Measurements from ENCODE around the gene DYNC2H1. TPM values are rescaled to one million over a fixed set of nuclear protein-coding genes. Genes with fewer than 3 reads are reported as not detected.

DYNC2H1 gene
- polyA plus RNA-seq, 1 experiment = 25.3 TPM

DNA sequence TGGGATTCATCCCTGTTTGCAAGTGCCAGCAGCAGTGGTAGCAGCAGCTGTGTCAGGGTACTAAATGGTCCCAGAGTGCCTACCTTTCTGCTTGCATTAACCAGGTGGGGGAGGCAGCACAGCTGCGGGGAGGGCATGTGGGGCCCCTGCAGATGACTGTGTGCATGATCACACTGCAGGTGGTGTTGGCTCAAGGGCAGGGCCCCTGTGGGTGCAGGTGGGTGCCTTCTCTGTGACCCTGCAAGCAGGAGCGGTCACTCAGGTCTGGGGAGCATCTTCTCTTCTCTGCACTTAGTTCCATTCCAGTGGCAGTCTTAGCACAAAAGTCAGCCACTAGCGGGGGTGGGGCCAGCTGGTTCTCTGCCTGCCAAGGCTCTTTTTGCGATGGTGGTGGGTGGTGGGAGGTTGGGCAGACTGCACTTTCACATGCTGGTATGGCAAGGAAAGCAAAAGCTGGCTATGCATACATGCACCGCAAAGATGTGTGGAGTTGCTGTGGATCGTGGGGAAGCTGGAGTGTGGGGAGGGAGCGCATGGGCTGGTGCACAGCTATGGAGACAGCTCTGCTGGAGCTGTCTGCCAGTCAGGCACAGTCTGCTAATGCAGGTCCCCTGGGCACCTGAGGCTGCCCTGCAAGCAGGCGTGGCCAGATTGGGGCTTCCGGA lies 157.1 kb downstream of the DYNC2H1 start:
- TF ChIP-seq, protein P1, sequence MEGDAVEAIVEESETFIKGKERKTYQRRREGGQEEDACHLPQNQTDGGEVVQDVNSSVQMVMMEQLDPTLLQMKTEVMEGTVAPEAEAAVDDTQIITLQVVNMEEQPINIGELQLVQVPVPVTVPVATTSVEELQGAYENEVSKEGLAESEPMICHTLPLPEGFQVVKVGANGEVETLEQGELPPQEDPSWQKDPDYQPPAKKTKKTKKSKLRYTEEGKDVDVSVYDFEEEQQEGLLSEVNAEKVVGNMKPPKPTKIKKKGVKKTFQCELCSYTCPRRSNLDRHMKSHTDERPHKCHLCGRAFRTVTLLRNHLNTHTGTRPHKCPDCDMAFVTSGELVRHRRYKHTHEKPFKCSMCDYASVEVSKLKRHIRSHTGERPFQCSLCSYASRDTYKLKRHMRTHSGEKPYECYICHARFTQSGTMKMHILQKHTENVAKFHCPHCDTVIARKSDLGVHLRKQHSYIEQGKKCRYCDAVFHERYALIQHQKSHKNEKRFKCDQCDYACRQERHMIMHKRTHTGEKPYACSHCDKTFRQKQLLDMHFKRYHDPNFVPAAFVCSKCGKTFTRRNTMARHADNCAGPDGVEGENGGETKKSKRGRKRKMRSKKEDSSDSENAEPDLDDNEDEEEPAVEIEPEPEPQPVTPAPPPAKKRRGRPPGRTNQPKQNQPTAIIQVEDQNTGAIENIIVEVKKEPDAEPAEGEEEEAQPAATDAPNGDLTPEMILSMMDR (IDR thresholded peaks at IDR 0.05; ENCODE audit: low read depth, low read length) = no peak
- Histone ChIP-seq H3K4me3 (ENCODE audit: low read depth, low read length) (no peak overlapping the region), H3K27ac (ENCODE audit: low read depth, low read length) (no peak overlapping the region), H3K9me3 (ENCODE audit: control insufficient read depth, insufficient read depth, low read length) (no peaks in the 10 kb centered on the region), H3K27me3 (ENCODE audit: control insufficient read depth, insufficient read depth, low read length) (no peaks in the 10 kb centered on the region)
- DNase-seq (ENCODE audit: low read depth, low spot score) = no peak
- POLR2A ChIA-PET = interaction anchor here (1.2 kb wide), 1 partner anchor 19 kb away, joined by 3 read pairs; no protein-coding TSS in a partner anchor
- CTCF ChIA-PET = no interaction called here

DNA sequence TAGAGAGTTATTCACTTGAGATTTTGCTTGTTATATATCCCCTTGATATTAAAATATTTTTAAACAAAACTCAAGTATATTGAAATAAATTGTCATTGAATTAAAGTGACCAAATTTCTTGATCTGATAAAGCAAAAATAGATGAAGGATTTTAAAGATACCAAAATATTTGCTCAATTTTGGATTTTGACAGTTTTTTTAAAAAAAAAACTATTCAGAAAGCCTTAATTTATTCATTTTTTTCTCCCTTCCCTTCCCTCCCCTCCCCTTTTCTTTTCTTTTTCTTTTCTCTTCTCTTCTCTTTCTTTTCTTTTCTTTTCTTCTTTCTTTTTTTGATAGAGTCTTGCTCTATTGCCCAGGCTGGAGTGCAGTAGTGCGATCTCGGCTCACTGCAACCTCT lies 163.7 kb downstream of the DYNC2H1 start:
- H3K4me3 ChIP-seq (ENCODE audit: low read depth, low read length) = no peak overlapping the region
- no peaks in the 10 kb centered on the region for H3K9me3 ChIP-seq (ENCODE audit: control insufficient read depth, insufficient read depth, low read length)
- ChIA-PET CTCF (no interaction called here), POLR2A (no interaction called here)
- TF ChIP-seq, protein P1 (IDR thresholded peaks at IDR 0.05; ENCODE audit: low read depth, low read length) = no peak
- H3K27me3 ChIP-seq (ENCODE audit: control insufficient read depth, insufficient read depth, low read length) = no peaks in the 10 kb centered on the region
- no peak for DNase-seq (ENCODE audit: low read depth, low spot score)
- no peak overlapping the region for H3K27ac ChIP-seq (ENCODE audit: low read depth, low read length)

DNA sequence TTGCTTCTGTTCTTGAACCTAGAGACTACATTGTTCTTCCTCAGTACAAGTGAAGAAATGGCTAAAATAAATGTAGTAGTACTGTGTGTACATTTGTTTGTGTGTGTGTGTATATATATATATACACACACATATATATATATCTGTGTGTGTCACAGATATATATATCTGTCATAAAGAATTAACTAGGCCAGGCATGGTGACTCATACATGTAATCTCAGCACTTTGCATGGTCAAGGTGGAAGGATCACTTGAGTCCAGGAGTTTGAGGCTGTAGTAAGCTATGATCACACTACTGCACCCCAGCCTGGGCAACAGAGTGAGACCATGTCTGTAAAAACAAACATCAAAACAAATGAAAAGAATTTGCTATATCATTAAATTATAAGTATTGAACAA lies 164.8 kb downstream of the DYNC2H1 start:
- DNase-seq (ENCODE audit: low read depth, low spot score) = no peak
- H3K9me3 ChIP-seq (ENCODE audit: control insufficient read depth, insufficient read depth, low read length) = no peaks in the 10 kb centered on the region
- H3K4me3 ChIP-seq (ENCODE audit: low read depth, low read length) = no peak overlapping the region
- no peaks in the 10 kb centered on the region for H3K27me3 ChIP-seq (ENCODE audit: control insufficient read depth, insufficient read depth, low read length)
- ChIA-PET POLR2A (no interaction called here), CTCF (interaction anchor here (0.9 kb wide), 1 partner anchor 327 kb away, joined by 3 read pairs; no protein-coding TSS in a partner anchor)
- TF ChIP-seq, protein P1 (IDR thresholded peaks at IDR 0.05; ENCODE audit: low read depth, low read length) = no peak
- H3K27ac ChIP-seq (ENCODE audit: low read depth, low read length) = no peak overlapping the region

DNA sequence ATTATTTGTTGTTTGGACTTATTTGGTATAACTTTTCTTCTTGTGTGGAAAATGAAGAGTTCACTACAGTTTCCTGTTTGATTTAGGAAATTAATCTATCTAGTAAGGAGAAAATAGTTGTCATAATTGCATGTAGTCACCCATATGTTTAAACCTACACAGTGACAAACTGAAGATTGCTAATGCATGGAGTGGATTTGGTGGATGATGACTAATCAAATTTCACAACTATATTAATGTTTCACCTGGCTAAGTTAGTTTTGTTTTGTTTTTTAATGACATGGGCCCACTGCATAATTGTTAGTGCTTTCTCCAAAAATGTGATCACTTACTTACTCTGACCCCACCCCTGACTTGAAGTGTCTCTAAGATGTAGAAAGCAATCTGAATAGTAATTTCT lies 170.6 kb downstream of the DYNC2H1 start:
- TF ChIP-seq, protein P1 (IDR thresholded peaks at IDR 0.05; ENCODE audit: low read depth, low read length) = no peak
- ChIA-PET CTCF (no interaction called here), POLR2A (no interaction called here)
- Histone ChIP-seq H3K27me3 (ENCODE audit: control insufficient read depth, insufficient read depth, low read length) (no peaks in the 10 kb centered on the region), H3K9me3 (ENCODE audit: control insufficient read depth, insufficient read depth, low read length) (no peaks in the 10 kb centered on the region), H3K27ac (ENCODE audit: low read depth, low read length) (no peak overlapping the region), H3K4me3 (ENCODE audit: low read depth, low read length) (no peak overlapping the region)
- DNase-seq (ENCODE audit: low read depth, low spot score) = no peak

DNA sequence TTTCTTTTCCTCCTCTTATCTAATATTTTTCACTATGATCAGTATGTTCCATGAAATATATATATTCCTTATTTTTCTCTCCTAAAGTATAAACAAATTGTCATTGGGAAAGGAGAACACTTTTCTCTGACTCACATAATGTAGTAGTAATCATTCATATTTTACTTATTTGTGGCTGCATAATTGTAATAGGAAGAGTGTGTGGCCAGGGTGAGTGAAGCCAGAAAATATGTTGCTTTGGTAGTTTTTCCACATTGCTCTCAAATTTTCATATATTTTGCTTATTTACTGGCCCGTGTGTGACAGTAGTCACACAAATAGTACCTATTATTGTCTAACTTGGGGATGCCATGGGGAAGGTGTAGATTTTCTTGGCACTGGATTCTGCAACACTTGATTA lies 172.1 kb downstream of the DYNC2H1 start:
- DNase-seq (ENCODE audit: low read depth, low spot score) = no peak
- Histone ChIP-seq H3K27me3 (ENCODE audit: control insufficient read depth, insufficient read depth, low read length) (no peaks in the 10 kb centered on the region), H3K9me3 (ENCODE audit: control insufficient read depth, insufficient read depth, low read length) (no peaks in the 10 kb centered on the region), H3K27ac (ENCODE audit: low read depth, low read length) (no peak overlapping the region), H3K4me3 (ENCODE audit: low read depth, low read length) (no peak overlapping the region)
- ChIA-PET POLR2A (no interaction called here), CTCF (no interaction called here)
- TF ChIP-seq, protein P1 (IDR thresholded peaks at IDR 0.05; ENCODE audit: low read depth, low read length) = no peak
